NCI-H82 treated with DMSO at 0.1 percent for 48 hours (cell line): ENCODE results near the gene MRPS11.
A peak's percentile ranks its signal among the peaks of the same experiment; 100 is the strongest.
"Not testable (repeated sequence)": the region's sequence is repeated elsewhere in the genome, so short reads cannot be mapped to it uniquely, and the experiment has no call there.

Experiments used
- DNase-seq: peaks from one replicate; lab custom pipeline; 2025; ENCODE audit not compliant: unreplicated experiment; lab: John Stamatoyannopoulos, UW

The MRPS11 gene

DNA sequence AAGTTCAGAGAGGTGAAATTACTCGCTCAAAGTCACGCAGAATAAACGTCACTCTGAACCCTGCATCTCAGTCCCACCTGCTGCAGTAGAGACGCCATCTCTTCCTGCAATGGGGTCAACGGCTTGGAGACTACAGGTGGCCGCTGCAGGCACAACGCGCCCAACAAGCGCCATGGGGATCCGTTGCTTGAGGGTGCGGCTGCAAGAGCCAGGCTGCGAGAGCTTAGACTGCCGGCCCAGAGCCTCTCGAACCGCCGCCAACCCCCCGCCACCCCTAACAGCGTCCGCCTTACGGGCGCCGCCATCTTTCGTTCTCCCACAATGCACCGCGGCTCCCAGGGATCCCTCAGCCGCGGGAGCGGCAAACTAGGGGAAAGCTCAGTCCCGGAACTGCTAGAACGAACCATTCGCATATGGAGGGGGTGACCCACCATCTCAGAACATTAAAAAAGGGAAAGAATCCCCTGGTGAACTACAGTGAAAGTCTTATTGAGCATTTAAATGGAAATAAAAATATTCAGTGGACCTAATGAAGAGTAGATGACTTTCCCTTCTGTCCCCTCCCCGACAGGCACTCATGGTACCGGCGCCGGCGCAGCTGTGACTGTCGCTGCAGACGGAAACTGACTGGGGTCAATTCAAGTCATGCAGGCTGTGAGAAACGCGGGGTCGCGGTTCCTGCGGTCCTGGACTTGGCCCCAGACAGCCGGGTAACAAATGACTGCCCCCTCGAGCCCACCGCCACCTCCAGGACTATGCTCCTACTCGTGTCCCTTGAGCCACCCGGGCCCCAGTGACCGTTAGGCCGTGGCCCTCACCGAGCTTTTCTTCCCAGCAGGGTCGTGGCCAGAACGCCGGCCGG lies at the start of gene MRPS11, which contains the start of gene MRPL46:
Gene MRPS11, plus strand, starts transcription at position 636 of the 862 bp plus-strand sequence. Its CDS starts 10 bp downstream, at position 646.
Gene MRPL46, minus strand, starts transcription at position 316 of the 862 bp plus-strand sequence. Its CDS starts 11 bp downstream, at position 305.
- peak; percentile 81 for DNase-seq

DNA sequence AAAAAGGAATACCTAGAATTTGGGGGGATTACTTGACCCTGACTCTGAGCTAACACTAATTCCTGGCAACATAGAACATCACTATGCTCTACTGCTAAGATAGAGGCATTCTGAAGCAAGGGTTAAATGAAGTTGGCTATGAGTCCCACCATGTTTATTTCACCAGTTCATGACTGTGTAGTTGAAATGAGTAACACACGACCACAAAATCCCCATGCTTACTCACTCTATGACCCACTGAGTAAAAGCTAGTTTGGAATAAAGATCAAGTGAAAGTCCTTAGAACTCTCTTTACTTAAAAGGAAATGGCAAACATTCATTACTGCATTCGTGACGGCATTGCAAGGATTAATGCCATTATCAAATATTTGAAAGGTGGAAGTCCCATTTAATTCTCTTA lies 47.7 kb upstream of the MRPS11 start:
- DNase-seq, result no peak

DNA sequence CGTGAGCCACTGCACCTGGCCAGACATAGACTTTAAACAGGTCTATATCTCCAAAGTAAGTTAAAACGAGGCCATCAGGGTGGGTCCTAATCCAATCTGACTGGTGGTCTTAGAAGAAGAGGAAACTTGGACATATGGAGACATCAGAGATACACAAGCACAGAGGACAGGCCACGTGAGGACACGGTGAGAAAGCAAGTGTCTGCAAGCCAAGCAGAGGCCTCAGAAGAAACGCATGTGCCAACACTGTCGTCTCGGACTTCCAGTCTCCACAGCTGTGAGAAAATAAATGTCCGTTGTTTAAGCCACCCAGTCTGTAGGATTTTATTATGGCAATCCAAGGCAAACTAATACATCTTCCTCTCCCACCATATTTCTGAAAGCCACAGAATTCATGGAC lies 44.2 kb upstream of the MRPS11 start:
- DNase-seq, result no peak

DNA sequence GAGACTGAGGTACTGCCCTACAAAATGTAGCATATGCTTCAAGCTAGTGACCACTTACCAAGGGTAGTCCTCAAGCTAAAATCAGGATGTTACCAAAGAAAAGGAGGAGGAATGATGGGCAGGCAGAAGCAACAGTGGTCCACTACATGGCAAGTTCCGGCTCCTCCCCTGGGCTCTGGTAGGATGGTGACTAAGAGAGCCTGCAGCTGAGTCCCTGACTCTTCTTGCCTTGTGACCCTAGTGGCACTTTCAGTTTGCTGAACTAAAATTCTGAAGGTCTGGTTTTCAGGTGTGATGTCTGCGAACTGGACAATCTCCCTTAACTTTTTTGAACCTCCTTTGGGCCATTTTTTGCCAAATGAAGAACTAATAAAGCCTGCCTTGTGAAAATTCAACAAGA lies 41.2 kb upstream of the MRPS11 start:
- DNase-seq, result no peak

DNA sequence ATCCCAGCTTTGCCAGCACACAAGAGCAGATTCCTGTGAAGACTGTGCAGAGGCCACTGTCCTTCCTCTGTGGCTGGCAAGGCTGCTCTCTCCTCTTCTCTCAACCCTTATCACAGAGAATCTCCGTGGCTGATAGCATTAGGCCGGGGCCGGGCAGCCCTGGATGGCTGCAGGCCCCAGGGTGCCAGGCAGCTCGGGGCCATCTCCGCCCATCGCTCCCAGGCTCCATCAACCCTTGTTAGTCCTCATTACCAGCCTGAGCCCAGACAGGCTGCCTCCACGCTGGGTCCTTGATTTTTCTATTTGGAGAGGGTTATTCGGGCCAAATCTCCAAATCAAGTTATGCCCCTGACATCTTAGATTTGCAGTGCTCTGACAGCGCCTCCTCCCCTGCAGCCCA lies 39.5 kb upstream of the MRPS11 start:
- no peak for DNase-seq

DNA sequence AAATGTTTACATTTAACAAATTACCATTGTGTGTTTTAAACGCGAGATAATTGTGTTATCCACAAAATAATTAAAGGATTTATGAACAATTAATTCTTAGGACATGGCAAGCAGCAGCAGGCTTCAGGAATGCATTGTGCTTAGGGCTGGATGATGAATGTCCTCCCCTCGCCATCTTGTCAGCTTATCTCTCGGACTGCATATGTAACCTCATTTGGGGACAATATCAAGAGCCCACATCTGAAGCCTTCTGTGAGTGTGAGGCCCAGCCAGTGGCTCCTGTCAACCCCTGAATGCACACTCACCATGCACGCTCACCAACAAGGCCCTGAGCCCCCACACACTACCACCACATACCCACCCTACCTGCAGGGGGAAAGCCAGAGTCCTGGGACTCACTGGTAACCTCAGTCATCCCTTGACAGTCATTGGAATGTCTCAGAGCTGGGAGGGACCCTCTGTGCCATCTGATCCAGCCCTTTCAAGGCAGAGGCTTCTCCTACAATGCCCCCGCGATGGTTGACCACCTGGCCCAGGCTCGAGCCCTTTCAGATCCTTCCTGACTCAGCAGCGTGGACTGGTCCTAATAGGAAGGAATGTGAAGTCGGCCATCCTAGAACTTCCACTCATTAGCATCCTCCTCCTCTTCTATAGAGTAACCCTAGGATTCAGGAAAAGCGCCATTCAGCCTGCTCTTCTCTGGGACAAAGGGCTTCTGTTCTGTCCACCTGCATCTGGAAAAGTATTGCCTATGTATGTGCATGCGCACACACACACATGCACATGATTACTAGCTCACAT lies 38.5 kb upstream of the MRPS11 start:
- no peak for DNase-seq

DNA sequence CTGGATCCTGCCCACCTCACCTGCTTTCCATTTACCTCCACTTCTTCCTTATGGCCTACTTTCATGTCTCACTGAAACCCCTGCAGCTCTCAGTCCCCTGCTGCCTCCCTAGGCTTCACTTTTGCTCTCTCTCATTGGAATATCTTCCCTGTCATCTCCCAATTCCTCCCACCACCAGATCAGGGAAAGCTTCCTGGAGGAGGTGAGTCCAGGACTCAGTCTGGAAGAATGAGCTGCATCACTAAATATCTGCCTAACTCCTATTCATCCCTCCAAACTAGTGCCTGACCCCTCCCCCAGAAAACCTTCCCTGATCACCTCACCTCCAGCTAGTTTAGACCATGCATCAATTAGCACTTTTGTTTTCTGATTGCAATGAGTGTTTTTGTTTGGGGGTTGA lies 37.5 kb upstream of the MRPS11 start:
- no peak for DNase-seq

DNA sequence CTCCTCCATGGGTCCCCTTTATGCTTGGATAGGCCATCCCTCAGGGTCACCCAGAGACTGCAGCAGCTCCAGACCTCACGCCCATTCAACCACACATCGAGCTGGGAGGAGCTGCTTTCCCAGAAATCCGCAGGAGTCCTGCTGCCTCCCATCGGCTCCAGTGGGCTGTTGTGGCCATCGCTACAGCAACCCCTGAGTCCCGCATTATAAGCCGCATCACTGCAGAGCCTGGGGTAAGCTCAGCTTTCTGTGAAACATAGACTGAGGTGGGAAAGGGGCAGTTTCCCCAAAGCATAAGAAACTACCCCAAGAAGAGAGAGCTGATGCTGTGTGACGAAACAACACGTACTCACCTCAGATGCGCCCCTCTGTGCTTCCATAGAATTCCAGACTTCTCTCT lies 36.1 kb upstream of the MRPS11 start:
- DNase-seq, result no peak

DNA sequence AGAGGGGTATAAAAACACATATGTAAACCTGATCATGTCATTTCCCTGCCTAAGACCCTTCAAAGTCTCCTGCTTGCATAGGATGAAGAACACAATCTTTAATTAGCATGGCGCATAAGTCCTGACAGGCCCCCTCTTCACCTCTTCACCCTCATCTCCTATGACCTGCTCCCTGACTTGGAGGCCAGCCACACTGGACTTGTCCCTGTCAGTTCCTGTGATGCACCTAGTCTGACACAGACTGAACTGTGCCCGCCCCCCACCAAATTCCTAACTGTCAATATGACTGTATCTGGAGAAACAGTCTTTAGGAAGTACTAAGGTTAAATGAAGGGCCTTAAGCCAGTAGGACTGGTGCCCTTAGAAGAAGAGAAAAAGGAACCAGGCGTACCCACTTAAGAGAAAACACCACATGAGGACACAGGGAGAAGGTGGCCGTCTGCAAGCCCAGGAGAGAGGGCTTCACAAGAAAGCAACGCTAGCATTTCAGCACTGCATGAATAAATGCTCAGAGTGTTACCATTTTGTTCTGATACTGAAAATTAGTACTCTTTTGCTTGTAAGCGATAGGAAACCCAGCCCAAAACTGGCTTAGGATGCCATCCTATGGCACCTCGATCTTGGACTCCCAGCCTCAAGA lies 34.3 kb upstream of the MRPS11 start:
- no peak for DNase-seq

DNA sequence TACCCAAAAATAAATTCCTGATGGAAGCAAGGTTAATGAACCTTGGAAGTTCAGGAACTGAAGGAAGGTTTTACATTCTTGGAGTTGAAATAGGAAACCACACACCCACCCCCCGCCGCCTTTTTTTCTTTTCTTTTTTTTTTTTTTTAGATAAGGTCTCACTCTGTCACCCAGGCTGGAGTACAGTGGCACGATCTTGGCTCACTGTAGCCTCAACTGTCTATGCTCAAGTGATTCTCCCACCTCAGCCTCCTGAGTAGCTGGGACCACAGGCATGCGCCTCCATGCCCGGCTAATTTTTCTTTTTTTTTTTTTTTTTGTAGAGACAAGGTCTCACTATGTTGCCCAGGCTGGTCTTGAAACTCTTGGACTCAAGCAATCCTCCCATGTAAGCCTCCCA lies 33.4 kb upstream of the MRPS11 start:
- not testable (repeated sequence) for DNase-seq

DNA sequence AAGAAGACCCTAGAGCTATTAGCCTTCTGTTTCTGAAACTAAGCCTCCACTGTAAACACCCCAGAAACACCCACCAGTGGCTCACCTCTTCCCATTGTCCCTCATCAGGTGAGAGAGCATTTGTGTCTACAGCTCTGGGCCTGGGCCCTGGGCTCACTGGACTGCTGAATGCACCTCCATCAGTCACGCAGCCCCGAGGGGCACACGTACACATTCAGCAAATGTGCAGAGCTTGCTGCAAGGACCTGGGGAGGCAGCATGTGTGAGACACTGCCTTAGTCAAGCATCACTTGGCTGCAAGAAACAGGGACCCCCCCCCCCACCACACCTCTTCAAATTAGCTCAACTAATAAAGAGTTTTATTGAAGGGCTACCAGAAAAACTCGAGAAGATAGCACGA lies 29.3 kb upstream of the MRPS11 start:
- no peak for DNase-seq

DNA sequence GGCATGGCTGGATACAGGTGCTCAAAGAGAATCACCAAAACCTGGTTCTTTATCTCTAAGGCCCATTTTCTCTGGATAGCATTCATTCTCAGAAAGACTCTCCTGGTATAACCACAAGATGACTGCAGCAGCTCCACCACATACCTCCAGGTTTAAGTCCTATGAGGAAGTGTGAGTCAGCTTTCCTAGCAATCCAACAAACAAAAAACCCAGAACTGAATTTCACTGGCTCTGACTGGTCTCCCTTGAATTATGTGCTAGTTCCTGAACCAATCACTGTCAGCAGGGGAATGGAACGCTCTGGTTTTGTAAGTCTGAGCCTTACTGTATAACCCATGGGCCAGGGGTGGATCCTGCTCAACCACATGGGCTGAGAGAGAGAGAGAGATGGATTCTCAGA lies 27.5 kb upstream of the MRPS11 start:
- DNase-seq, result no peak

DNA sequence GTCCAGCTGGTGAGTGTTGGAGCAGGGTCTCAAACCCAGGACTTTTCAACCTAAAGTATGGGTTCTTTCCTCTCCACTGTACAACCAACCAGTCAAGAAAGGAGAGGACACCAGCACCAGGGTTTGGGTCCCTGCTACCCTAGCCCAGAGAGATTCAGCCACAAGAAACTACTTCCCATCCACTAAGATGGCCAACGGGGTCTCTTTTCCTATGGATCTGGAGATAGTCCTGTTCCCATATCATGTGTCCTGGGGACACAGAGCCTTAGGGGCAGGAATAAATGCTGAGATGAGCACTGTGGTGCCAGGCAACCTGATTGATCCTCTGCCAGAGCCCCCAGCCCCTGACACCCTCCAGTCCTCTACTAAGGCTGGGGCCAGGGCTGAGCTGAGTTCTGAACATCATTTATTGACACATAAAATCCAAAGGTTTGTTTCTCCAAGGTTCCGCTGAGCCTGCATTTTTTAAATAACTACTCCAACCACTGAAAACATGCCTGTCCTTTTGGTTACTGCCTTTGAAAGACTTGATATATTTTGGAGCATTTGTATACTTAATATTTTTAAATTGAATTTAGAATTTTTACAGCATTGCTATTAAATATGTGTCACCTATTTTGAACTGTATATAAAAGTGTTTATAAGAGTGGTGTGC lies 26.3 kb upstream of the MRPS11 start:
- no peak for DNase-seq

DNA sequence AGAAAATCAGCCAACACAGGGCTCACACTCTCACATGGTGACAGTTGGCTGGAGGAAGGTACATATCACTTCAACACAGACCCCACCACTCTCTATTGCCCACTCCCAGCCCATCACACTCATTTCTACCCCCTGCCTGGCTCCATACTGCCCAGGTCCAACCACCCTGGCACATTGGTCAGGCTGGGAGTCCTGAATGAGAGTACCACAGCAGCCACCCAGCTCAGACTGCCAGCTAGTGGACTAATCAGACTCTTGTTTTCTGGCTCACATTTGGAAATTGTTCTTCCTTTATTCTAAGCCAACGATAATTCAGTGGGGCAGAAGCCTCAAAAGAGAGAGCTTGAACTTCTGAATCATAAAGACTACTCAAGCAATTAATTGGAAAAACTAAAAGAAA lies 20.3 kb upstream of the MRPS11 start:
- no peak for DNase-seq

DNA sequence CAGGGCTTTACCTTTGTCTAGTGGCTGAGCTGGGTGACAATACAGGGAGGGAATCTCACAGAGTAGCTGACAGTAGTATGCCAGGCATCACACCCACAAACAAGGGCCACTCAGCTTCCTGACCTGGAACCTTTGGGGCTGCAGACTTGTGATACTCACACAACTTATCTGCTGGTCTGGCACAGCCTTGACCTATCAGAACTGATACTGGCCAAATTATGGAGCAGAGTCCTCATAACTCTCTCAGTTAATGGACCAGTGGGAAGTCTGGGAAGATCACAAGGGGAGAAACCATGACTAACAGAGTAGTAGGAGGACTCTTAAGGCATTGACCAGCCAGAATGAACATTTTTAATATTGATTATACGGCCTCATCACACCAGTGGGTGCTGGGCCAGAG lies 19.8 kb upstream of the MRPS11 start:
- no peak for DNase-seq

DNA sequence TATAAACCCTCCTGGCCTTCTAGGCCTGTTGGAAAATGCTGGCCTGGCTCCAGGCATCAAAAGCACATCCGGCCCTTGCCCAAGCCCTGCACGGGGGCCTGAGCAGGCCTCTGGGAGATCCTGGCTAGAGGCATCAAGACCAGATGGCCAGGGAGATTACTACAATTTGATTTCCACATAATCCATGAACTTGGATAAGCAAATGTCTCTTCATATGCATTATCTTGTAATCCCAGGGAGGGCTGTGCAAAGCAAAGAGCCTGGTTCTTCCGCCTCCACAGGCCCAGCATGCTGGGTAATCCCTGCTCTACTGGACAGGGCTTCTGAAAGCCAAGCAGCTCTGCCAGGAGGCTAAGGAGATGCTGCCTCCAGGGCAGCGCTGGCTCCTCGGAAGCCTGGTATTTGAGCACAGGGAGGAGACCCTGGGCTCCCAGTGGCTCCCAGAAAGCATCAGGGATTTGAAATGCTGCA lies 18.5 kb upstream of the MRPS11 start:
- peak; percentile 97 for DNase-seq

DNA sequence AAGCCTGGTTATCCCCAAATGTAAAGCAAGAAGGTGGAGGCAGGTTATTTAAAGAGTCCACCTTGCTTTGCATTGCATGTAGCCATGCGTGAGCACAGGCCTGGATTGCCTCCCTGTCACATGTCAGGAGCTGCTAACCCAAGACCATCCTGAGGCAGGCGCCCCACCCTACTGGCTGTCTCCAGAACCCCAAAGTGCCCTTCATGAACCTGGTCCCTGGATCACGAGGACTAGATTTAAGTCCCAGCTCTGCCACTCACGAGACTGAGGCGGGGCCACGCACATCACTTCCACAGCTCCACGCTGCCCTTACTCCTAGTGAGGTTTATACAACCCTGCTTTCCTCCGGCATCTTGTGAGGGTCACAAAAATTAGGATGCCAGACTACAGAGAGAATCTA lies 17.9 kb upstream of the MRPS11 start:
- DNase-seq, result no peak

DNA sequence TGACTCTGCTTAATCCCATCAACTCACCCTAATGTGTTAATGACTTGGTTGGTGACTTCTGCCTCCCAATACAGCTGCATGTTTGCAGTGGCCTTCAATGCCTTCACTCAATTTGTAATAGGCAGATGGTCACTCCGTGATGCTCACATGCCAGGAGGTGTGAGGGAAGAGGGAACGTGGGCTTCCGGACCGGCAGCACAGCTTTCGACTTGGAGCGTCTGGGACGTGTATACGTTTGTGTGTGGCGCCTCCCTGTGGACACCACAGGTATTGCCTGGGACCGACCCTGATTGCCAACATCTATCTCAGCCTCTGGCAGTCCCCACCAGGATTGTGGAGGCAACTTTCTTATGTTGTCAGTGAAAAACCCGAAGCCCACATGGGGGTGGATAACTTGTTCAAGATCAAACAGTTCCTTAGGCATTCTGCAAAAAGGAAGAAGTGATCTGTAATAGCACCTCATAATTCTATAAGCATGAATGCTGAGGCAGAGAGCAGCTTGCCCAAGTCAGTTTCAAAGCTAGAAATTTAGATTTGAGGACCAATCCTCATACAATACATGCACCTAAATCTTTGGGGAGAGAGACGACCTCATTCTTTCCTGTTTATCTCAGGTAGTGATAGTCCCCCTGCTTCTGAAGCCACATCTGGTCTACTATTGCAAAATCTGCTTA lies 17.2 kb upstream of the MRPS11 start:
- peak; percentile 67 for DNase-seq

DNA sequence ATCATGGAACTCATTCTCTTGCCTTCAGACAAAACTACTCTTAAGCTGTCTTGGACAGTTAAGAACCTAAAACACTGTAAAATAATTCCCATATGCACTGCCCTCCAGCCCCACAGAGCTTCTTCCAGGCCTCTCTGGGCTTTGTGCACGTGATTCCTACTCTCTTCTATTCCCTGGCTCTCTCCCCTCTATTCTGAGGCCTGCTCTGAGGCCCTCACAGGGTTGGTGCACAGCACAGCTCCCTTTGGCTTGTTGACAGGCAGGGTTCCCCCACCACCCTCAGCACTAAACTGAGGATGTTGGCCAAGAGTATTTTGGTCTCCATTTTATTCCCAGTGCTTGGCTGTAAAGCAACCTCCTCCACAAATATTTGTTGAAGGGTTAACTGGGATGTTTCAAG lies 13.9 kb upstream of the MRPS11 start:
- no peak for DNase-seq

DNA sequence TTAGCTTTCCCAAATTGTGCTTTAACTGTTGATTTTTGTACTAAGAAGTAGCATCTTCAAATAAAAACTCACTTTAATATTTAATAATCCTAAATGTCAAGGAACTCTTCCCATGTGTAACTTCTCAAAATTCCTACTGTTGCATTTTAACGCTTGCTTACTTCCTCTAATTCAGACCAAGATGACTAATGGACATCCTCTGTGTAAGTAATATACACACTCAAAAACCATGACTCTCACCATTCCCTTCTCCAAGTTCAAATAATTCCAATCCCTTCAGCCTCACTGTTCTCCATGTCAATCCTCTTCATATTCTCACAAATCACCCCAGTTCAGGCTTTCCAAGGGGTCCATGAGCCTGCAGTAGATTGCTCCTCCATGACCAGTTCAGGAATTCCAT lies 13.3 kb upstream of the MRPS11 start:
- no peak for DNase-seq
